H1 (cell line): ENCODE data around the gene ANAPC2. TPM values are rescaled to one million over a fixed set of nuclear protein-coding genes. Genes with fewer than 3 reads are reported as not detected.

Source experiments
- CTCF ChIA-PET: fragments of 300-600 bp; sonication (Branson Sonifier 250); formaldehyde crosslinking; loops from one replicate; lab custom pipeline; 2021; ENCODE audit not compliant: partially characterized antibody; lab: Charles Lee
- POLR2A ChIA-PET: fragments of 300-600 bp; sonication (Branson Sonifier 250); formaldehyde crosslinking; loops from one replicate; lab custom pipeline; 2021; ENCODE audit warnings: inconsistent platforms; ENCODE audit not compliant: partially characterized antibody; lab: Charles Lee
- DNase-seq, 2 experiments: peaks; one replicate each; pipeline versions ENCODE4 v3.0.0 to v3.0.0-alpha.2; 2010 to 2022; ENCODE audit warnings: low spot score in 2 of 2, low read depth in 1 of 2, mixed read lengths in 1 of 2
- FAIRE-seq: peaks from 2 replicates; lab custom pipeline; 2011; peaks lifted over from hg19 to GRCh38; lab: Jason Lieb, UNC
- H2AFZ ChIP-seq: 2 replicates; pipeline ENCODE4 v1.8.1; 2012; ENCODE audit warnings: low read length, inconsistent platforms
- H2AK5ac ChIP-seq: 2 replicates; pipeline ENCODE4 v1.6.1; 2013; ENCODE audit warnings: low read depth, low read length
- H2BK120ac ChIP-seq: replicated peaks from 2 replicates; pipeline ENCODE3; 2013; ENCODE audit warnings: low read depth, low read length, inconsistent platforms
- H2BK12ac ChIP-seq: 2 replicates; pipeline ENCODE4 v1.6.1; 2013; ENCODE audit warnings: low read depth, low read length
- H2BK15ac ChIP-seq: 2 replicates; pipeline ENCODE4 v1.6.1; 2013; ENCODE audit warnings: low read length
- H2BK20ac ChIP-seq: 2 replicates; pipeline ENCODE4 v1.6.1; 2013; ENCODE audit warnings: low read length
- H2BK5ac ChIP-seq: 2 replicates; pipeline ENCODE4 v1.6.1; 2013; ENCODE audit warnings: low read depth, low read length
- H3K14ac ChIP-seq: 2 replicates; pipeline ENCODE4 v1.6.1; 2013; ENCODE audit warnings: inconsistent platforms; ENCODE audit not compliant: insufficient read length
- H3K18ac ChIP-seq: 2 replicates; pipeline ENCODE4 v1.6.1; 2013; ENCODE audit warnings: low read length; ENCODE audit errors: extremely low read depth
- H3K23ac ChIP-seq: 2 replicates; pipeline ENCODE4 v1.6.1; 2013; ENCODE audit warnings: inconsistent platforms; ENCODE audit not compliant: insufficient read length
- H3K23me2 ChIP-seq: 2 replicates; pipeline ENCODE4 v1.6.1; 2013; ENCODE audit warnings: low read depth, low read length
- H3K27ac ChIP-seq: 2 replicates; pipeline ENCODE4 v1.6.1; 2011; ENCODE audit warnings: low read depth, low read length, inconsistent platforms
- H3K27me3 ChIP-seq, 4 experiments: replicated peaks in 1 of 4; 1 replicate in 1 of 4; 2 replicates in 3 of 4; pipeline versions ENCODE4 v1.6.1 to v1.8.1; 2011 to 2013; ENCODE audit warnings: low read length in 3 of 4, mild to moderate bottlenecking in 3 of 4, inconsistent platforms in 2 of 4, mixed read lengths in 2 of 4, moderate library complexity in 1 of 4; ENCODE audit not compliant: control insufficient read depth in 3 of 4, insufficient read depth in 3 of 4; ENCODE audit errors: extremely low read depth in 1 of 4
- H3K36me3 ChIP-seq, 4 experiments: 2 replicates each; pipeline versions ENCODE4 v1.6.1 to v1.8.1; 2011 to 2013; ENCODE audit warnings: mild to moderate bottlenecking in 4 of 4, low read length in 3 of 4, moderate library complexity in 2 of 4, control low read depth in 1 of 4, inconsistent platforms in 1 of 4; ENCODE audit not compliant: insufficient read depth in 4 of 4, control insufficient read depth in 2 of 4
- H3K4ac ChIP-seq: replicated peaks from 2 replicates; pipeline ENCODE3; 2013; ENCODE audit warnings: low read length, low read depth, mixed read lengths, inconsistent platforms; ENCODE audit not compliant: insufficient read length
- H3K4me1 ChIP-seq, 4 experiments: replicated peaks in 1 of 4; 1 replicate in 1 of 4; 2 replicates in 3 of 4; pipeline versions ENCODE4 v1.6.1 to v1.8.1; 2011 to 2013; ENCODE audit warnings: low read length in 3 of 4, inconsistent platforms in 2 of 4, mixed read lengths in 1 of 4; ENCODE audit not compliant: insufficient read depth in 4 of 4, control insufficient read depth in 3 of 4
- H3K4me2 ChIP-seq, 2 experiments: 2 replicates each; pipeline versions ENCODE4 v1.6.1 to v1.8.1; 2011 to 2013; ENCODE audit warnings: low read depth in 2 of 2, low read length in 2 of 2, control low read depth in 1 of 2, inconsistent platforms in 1 of 2, mild to moderate bottlenecking in 1 of 2; ENCODE audit not compliant: insufficient read depth in 1 of 2
- H3K4me3 ChIP-seq, 4 experiments: fragments of 200-600, 300-600 bp in 1 of 4; sonication (generic), shearing (Covaris generic), sonication (Bioruptor Twin) in 1 of 4; 2 replicates each; pipeline versions ENCODE4 v1.5.1 to v1.8.1; 2011 to 2016; ENCODE audit warnings: low read length in 4 of 4, low read depth in 3 of 4, control low read depth in 2 of 4, inconsistent platforms in 2 of 4, mild to moderate bottlenecking in 2 of 4, mixed read lengths in 1 of 4, moderate library complexity in 1 of 4; ENCODE audit not compliant: insufficient read depth in 2 of 4; ENCODE audit errors: extremely low read depth in 1 of 4
- H3K56ac ChIP-seq: replicated peaks from 2 replicates; pipeline ENCODE3; 2013; ENCODE audit warnings: low read depth, mild to moderate bottlenecking, mixed read lengths, low read length, inconsistent platforms; ENCODE audit not compliant: insufficient read length
- H3K79me1 ChIP-seq: 2 replicates; pipeline ENCODE4 v1.6.1; 2013; ENCODE audit warnings: low read depth, low read length, control low read depth
- H3K79me2 ChIP-seq, 2 experiments: 2 replicates each; pipeline versions ENCODE4 v1.6.1 to v1.8.1; 2012 to 2013; ENCODE audit warnings: low read length in 2 of 2, mild to moderate bottlenecking in 2 of 2, inconsistent platforms in 1 of 2; ENCODE audit not compliant: insufficient read depth in 2 of 2, control insufficient read depth in 1 of 2
- H3K9ac ChIP-seq, 4 experiments: replicated peaks in 1 of 4; 1 replicate in 1 of 4; 2 replicates in 3 of 4; pipeline versions ENCODE4 v1.6.1 to v1.8.1; 2011 to 2013; ENCODE audit warnings: low read depth in 3 of 4, low read length in 3 of 4, control low read depth in 2 of 4, mild to moderate bottlenecking in 2 of 4, moderate library complexity in 2 of 4, inconsistent platforms in 1 of 4; ENCODE audit errors: extremely low read depth in 1 of 4
- H3K9me3 ChIP-seq, 2 experiments: 2 replicates each; pipeline versions ENCODE4 v1.6.1 to v1.8.1; 2012 to 2013; ENCODE audit warnings: mild to moderate bottlenecking in 2 of 2, moderate library complexity in 2 of 2, control low read depth in 1 of 2, inconsistent platforms in 1 of 2, low read depth in 1 of 2, low read length in 1 of 2, mixed read lengths in 1 of 2; ENCODE audit not compliant: insufficient read depth in 2 of 2
- H4K20me1 ChIP-seq, 2 experiments: replicated peaks in 1 of 2; 2 replicates each; pipeline versions ENCODE3 to v1.8.1; 2011 to 2013; ENCODE audit warnings: inconsistent platforms in 2 of 2, low read length in 2 of 2, mild to moderate bottlenecking in 1 of 2; ENCODE audit not compliant: insufficient read depth in 2 of 2, control insufficient read depth in 1 of 2
- H4K5ac ChIP-seq: 2 replicates; pipeline ENCODE4 v1.6.1; 2013; ENCODE audit warnings: low read length, low read depth, mixed read lengths, inconsistent platforms; ENCODE audit not compliant: insufficient read length
- H4K8ac ChIP-seq: 2 replicates; pipeline ENCODE4 v1.8.0; 2013; ENCODE audit warnings: mild to moderate bottlenecking, moderate library complexity, low read length, inconsistent platforms; ENCODE audit not compliant: insufficient read depth; ENCODE audit errors: extremely low read depth
- H4K91ac ChIP-seq: replicated peaks from 2 replicates; pipeline ENCODE3; 2013; ENCODE audit warnings: low read length, mixed read lengths, inconsistent platforms; ENCODE audit not compliant: insufficient read length
- CEBPB ChIP-seq: IDR thresholded peaks from 2 replicates; pipeline ENCODE4 v1.6.1; 2012; ENCODE audit warnings: low read depth, low read length
- CREB1 ChIP-seq: IDR thresholded peaks from 2 replicates; pipeline ENCODE4 v1.6.1; 2012; ENCODE audit warnings: inconsistent platforms
- HDAC2 ChIP-seq, 2 experiments: fragments of 300-600 bp in 1 of 2; sonication (generic) in 1 of 2; IDR thresholded peaks; 2 replicates each; pipeline ENCODE4 v1.6.1; 2011 to 2012; ENCODE audit warnings: low read depth in 2 of 2, low read length in 2 of 2, mild to moderate bottlenecking in 2 of 2, moderate library complexity in 2 of 2, borderline replicate concordance in 1 of 2, inconsistent platforms in 1 of 2
- NRF1 ChIP-seq: IDR thresholded peaks from 2 replicates; pipeline ENCODE4 v1.6.1; 2011; ENCODE audit warnings: mild to moderate bottlenecking, low read depth, low read length, improper control_type of control experiment
- PHF8 ChIP-seq: fragments of 200-600 bp; sonication (generic); conservative IDR thresholded peaks from 2 replicates; pipeline ENCODE4 v1.7.1; 2012; ENCODE audit warnings: low read depth, mild to moderate bottlenecking, inconsistent platforms, low read length, moderate library complexity
- POLR2A ChIP-seq, 2 experiments: IDR thresholded peaks; 1 replicate in 1 of 2; 2 replicates in 1 of 2; pipeline ENCODE4 v1.6.1; 2011; ENCODE audit warnings: low read depth in 2 of 2, low read length in 2 of 2, mild to moderate bottlenecking in 2 of 2; ENCODE audit errors: control extremely low read depth in 1 of 2
- SIN3A ChIP-seq, 2 experiments: IDR thresholded peaks in 1 of 2; conservative IDR thresholded peaks in 1 of 2; 2 replicates each; pipeline ENCODE4 v1.6.1; 2011 to 2012; ENCODE audit warnings: low read length in 2 of 2, improper control_type of control experiment in 1 of 2, low read depth in 1 of 2, mild to moderate bottlenecking in 1 of 2
- TAF7 ChIP-seq: optimal IDR thresholded peaks from 2 replicates; pipeline ENCODE3; 2011; ENCODE audit warnings: low read depth, mild to moderate bottlenecking, inconsistent platforms, low read length, moderate library complexity, borderline replicate concordance
- USF2 ChIP-seq: IDR thresholded peaks from 2 replicates; pipeline ENCODE4 v1.6.1; 2011; ENCODE audit warnings: low read length, improper control_type of control experiment
- WGBS, 2 experiments: shearing (Covaris generic) in 1 of 2; methylation state at CpG; one replicate each; pipeline versions ENCODE4 v1.1.6 to v1.1.7; 2013 to 2015; ENCODE audit warnings: low lambda C conversion rate in 2 of 2, mixed read lengths in 2 of 2, inconsistent platforms in 1 of 2, low coverage in 1 of 2, missing lambda C conversion rate in 1 of 2; ENCODE audit not compliant: insufficient replicate concordance in 2 of 2, insufficient coverage in 1 of 2, insufficient read length in 1 of 2; ENCODE audit errors: extremely low coverage in 1 of 2, missing lambda C conversion rate in 1 of 2; 5-methylcytosine and 5-hydroxymethylcytosine counted together
- polyA plus RNA-seq, 7 experiments: library from polyadenylated mRNA; depleted of rRNA in 3 of 7; stranded (reverse) in 5 of 7; unstranded in 2 of 7; fragments of >200 nt in 5 of 7; fragments of 200-250 nt in 2 of 7; gene quantifications; 1 replicate in 5 of 7; 2 replicates in 1 of 7; 4 replicates in 1 of 7; pipeline versions ENCODE4 v1.2.1 to v1.2.3, GENCODE V29; 2011 to 2013; ENCODE audit warnings: missing spikeins in 2 of 7, mixed read lengths in 2 of 7
- total RNA-seq: library from RNA; stranded (reverse); fragmentation: NEBNext Ultra II Directional; extraction: Animal tissue kit (Norgen Biotek cat#: 25700); gene quantifications from 2 replicates; pipeline ENCODE4 v1.2.1, GENCODE V29; 2021

Gene ANAPC2
- total and polyA plus RNA-seq, 2 of the 8 experiments (the other 6 are each of a cell fraction or from before 2014, with no cell fraction given): 30.2 to 37.7 TPM

GRCh38 chr9:137227054-137227852 is 38.9 kb upstream of the ANAPC2 start, which contains the start of gene RNF224:
TSS of gene RNF224 (plus strand) at chr9:137227502. CDS start at chr9:137228336, 834 bp downstream.
- H4K91ac ChIP-seq: peak within 1 kb of the TSS; percentile 91
- peak within 1 kb of the TSS in 1 of 2 experiments; percentile 50; a peak in 1 of 4 replicates for H3K4me2 ChIP-seq
- H3K9me3 ChIP-seq: no peaks in the 10 kb centered on the region
- ChIA-PET POLR2A (interaction anchor here (1.1 to 69.9 kb wide), 7 partner anchors 10 to 110 kb away, joined by 3 to 1462 read pairs (median 5); partner anchors contain the start of genes ANAPC2, NDOR1, NELFB and SSNA1), CTCF (interaction anchor here (0.6 to 20.2 kb wide), 31 partner anchors 11 to 1087 kb away, joined by 3 to 204 read pairs (median 4); partner anchors contain the start of genes ANAPC2, GRIN1, LRRC26 and NPDC1)
- H2BK120ac ChIP-seq: peak within 1 kb of the TSS; percentile 33
- no peak within 1 kb of the TSS for H3K27ac ChIP-seq
- no peaks in the 10 kb centered on the region for H3K79me2 ChIP-seq
- H3K4me3 ChIP-seq: no peak within 1 kb of the TSS
- 0 out of 2 replicates have a peak within 1 kb of the TSS, but pooled peaks have one; percentile 48 for H2BK20ac ChIP-seq
- H3K14ac ChIP-seq: no peak within 1 kb of the TSS
- H2BK15ac ChIP-seq: peak within 1 kb of the TSS; percentile 46; the same call in 1 of the 2 replicates
- H3K23ac ChIP-seq: no peak within 1 kb of the TSS
- H3K18ac ChIP-seq: no peak within 1 kb of the TSS; the same call in none of the 2 replicates
- no peak within 1 kb of the TSS; the same call in 1 of the 2 replicates for H4K8ac ChIP-seq
- H3K36me3 ChIP-seq: no peaks in the 10 kb centered on the region
- H4K5ac ChIP-seq: peak within 1 kb of the TSS; percentile 62
- H2AFZ ChIP-seq: no peak within 1 kb of the TSS
- H2AK5ac ChIP-seq: peak within 1 kb of the TSS; percentile 70; the same call in 1 of the 2 replicates
- peaks cover 12% of the 10 kb centered on the region; the same call in 1 of the 2 replicates for H3K23me2 ChIP-seq
- H3K27me3 ChIP-seq: no peaks in the 10 kb centered on the region; a peak in 2 of 7 replicates
- H3K79me1 ChIP-seq: no peaks in the 10 kb centered on the region
- H3K4ac ChIP-seq: peak within 1 kb of the TSS; percentile 87
- peak in 1 of 2 experiments; percentile 96 for DNase-seq
- H3K9ac ChIP-seq: no peak within 1 kb of the TSS; a peak in 1 of 7 replicates
- H3K4me1 ChIP-seq: peaks cover 0 to 22% (median 10%) of the 10 kb centered on the region in 4 experiments; a peak in 5 of 7 replicates
- peak within 1 kb of the TSS; percentile 46 for H3K56ac ChIP-seq
- peak; percentile 32 for FAIRE-seq
- H2BK5ac ChIP-seq: peak within 1 kb of the TSS; percentile 90
- WGBS, 2 experiments: 56% methylated on average over 23 of the region's 25 CpGs; no CpG with 5 or more reads in 1 of the 2 experiments
- no peaks in the 10 kb centered on the region for H4K20me1 ChIP-seq
- peak within 1 kb of the TSS; percentile 68; the same call in 1 of the 2 replicates for H2BK12ac ChIP-seq
- TF ChIP-seq NRF1 (no peak), CEBPB (no peak), TAF7 (no peak), HDAC2 (IDR thresholded peaks at IDR 0.05; ENCODE audit: borderline replicate concordance in 1 of 2, low read depth in 2 of 2, low read length in 2 of 2) (no peak), USF2 (no peak), PHF8 (no peak), POLR2A (IDR thresholded peaks at IDR 0.05; ENCODE audit: control extremely low read depth in 1 of 2, low read depth in 2 of 2, low read length in 2 of 2) (no peak), SIN3A (conservative IDR thresholded peaks at IDR 0.05 in 1 of 2, IDR thresholded peaks at IDR 0.05 in 1 of 2; ENCODE audit: low read depth in 1 of 2, low read length in 2 of 2) (peak in 1 of 2 experiments; percentile 75; a peak in 2 of 4 replicates), CREB1 (0 out of 2 replicates have a peak, but pooled peaks have one; percentile 34)
